Retina (tissue), 1 donor: ENCODE data around the gene B3GALNT1.
"Not testable (repeated sequence)": the region's sequence is repeated elsewhere in the genome, so short reads cannot be mapped to it uniquely, and the experiment has no call there.

Experiments used
- DNase-seq: peaks from one replicate; pipeline ENCODE4 v3.0.0-alpha.2; 2016

Gene B3GALNT1

DNA sequence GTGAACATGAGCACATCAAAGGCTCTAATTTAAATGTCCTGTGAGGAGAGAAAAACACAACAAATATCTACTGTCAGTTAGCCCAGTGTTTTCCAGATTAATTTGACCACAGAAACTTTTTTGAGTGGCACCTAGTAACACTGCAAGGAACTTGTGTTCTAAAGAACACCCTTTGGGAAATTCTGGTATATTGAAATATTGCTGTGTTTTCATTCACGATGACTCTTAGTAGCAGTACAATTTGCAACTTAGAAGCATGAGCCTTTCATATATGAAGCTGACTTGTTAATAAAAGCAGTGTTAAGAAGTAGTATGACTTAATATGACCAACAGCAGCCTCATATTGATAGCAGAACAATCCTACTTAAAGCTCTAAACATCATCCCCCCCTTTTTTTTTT, 32.0 kb downstream of the B3GALNT1 start:
- no peak for DNase-seq

DNA sequence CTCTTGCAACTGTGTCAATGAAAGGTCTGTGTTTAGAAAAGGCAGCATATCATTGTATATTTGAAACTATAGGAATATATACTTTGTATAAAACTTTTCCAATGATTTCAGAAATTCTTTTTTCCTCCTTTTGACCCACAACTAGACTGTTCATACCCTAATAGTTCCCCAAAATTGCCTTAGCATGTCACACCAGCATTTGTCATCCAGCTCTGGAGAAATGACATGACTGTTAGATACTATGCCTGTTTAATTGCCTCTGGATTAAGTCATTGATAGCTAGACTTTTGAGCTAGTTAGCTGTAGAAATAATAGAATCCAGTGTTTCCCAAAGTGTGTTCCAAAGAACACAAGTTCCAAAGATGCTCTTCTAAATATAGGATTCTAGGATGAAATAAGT, 32.4 kb downstream of the B3GALNT1 start:
- DNase-seq = no peak

- no peak for DNase-seq
These were observed 32.9 kb downstream of the B3GALNT1 start for GRCh38 chr3:161072211-161072621.

DNA sequence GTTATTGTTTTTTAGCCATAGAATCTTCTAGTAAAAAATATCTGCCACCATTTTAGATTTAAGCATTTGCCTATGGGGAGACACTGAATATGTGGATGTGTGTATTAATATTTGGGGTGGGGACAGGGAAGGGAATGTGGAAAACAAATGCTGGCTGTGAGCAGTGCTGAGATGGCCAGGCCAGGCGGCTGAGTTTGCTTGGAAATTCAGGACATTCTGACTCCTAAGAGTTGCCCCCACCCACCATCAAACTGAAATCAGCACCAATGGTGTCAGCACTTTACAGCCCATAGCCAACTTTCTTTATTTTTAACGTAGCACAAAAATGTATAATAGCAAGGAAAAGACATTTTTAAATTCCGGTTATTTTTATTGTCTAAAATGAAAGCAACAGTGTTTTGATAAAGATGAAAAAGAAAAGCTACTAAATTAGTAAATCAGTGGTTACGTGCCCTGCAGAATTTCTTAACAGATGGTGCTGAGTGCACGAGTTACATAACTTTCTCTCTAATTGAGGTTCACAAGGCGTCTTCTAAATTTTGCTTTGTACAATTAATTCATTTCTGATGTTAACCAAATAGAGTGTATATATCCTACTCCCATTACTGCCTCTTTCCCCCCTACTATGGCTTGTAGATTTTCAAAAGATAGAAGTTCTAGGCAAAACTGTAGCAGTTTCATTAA, 34.0 kb downstream of the B3GALNT1 start:
- DNase-seq = no peak

DNA sequence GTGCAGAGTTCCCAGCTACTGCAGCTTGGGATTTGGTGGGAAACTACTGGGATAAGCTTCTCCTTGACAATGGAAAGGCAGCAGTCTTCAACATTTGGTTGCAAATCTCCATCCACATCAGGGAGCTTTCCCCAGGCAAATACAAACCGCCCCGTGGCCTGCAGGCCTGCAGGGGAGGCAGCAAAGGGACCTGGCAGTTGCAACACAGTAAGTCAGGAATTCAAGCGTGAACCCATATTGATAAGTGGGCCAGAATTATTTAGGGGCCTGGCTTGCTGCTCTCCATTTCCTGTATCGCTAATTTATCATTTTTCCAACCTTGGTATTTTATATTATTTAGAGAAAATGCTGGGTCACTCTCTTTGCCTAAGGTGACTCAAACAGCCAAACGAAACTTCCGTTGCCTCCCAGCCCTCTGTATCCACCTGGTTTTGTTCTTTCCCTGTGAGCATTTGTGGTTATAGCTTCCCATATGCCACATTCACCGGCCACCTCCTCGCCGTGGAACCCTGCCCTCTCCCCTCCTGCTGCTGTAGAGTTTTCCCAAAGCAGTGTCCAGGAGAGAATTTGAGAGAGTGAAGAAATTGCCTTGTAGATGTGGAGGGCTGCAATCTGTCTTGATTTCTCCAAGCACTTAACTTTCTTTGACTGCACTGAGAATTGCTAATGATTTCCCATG, 34.8 kb downstream of the B3GALNT1 start:
- DNase-seq = no peak

- DNase-seq = no peak
These were observed 35.5 kb downstream of the B3GALNT1 start for GRCh38 chr3:161069511-161070251.

- DNase-seq = no peak
These were observed 37.8 kb downstream of the B3GALNT1 start for GRCh38 chr3:161067335-161067734.

DNA sequence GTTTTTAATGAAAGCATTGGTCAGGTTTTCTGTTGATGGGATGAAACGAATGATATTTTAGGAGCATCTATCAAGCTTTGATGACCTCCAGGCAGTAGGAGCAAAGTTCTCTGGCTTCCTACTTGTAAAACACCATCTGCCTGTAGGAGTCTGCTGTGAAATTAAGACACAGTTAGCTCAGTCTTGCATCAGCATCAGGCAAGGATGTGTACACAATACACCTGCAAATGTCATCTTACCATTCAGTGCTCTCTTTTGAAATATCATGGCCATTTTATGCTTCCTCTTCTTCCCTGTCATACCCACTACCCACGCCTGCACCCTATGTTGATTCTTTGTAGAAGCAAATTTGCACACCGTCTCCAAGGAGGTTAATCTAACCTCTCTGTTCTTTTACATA, 38.2 kb downstream of the B3GALNT1 start:
- DNase-seq = no peak

DNA sequence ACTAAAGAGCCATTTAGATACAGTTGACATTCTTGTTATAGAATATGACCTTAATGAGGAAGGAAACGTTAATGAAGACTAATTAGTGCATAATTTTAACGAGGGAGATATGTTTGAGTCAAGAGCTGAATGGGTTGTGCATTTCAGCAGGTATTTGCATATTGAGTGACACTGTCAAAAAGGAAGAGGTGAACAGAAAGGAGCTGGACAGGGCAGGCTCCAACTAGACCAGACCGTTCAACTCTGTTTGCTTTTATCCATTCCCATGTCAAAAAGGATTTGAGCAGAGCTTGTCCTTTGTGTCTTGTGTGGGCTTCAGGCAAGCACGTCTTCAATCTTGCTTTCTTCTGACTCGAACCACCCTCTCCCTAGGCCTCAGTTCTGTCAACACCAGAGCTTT, 40.7 kb downstream of the B3GALNT1 start:
- no peak for DNase-seq

GRCh38 chr3:161054860-161055604, 50.1 kb downstream of the B3GALNT1 start:
- DNase-seq = no peak

DNA sequence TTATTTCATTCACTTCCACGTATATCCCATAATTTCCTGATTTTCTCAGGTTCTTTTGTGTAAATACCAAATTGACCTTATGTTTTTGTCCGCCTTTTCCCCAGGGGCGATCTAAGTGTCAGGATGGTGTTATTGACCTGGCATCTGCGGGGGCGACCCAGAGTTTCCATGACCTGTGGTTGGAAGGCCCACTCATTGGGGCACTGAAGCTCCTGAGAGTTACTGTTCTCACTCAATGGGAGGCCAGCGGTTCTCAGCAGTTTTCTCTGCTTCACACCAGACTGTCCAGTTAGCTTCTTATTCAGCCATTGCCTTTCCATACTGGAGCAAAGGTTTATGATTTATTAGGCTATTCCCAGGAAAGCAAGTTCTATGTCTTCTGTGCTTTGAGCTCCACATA, 53.3 kb downstream of the B3GALNT1 start:
- DNase-seq = no peak

- no peak for DNase-seq
These were observed 54.2 kb downstream of the B3GALNT1 start for GRCh38 chr3:161050935-161051334.

DNA sequence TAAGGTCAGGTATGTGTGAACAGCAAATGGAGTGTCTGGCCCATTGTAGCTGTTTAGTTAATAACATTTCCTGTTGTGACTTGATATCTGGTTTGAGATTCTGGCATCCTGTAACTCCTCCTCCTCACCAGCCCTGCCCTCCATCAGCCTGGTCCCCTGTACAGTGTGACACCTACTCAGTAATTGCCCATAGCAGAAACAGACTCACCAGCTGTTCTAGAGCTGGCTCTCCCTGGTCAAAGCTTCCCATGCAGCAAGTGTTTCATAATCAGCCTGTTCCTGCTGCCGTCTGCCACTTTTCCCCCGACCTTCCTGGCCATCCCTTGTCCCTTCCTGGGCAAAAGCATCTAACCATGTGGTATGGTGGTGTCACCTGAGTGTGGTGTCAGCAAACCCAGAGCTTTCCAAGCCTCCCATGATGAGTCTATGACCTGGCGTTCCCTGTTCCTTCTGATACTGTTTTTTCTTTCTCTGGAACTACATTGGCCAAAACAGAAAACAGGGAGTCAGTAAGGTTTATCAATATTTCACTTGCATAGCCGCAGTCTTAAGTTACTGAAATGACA, 55.4 kb downstream of the B3GALNT1 start:
- no peak for DNase-seq

GRCh38 chr3:161043336-161044035, 61.7 kb downstream of the B3GALNT1 start:
- no peak for DNase-seq

- DNase-seq = no peak
These were observed 63.1 kb downstream of the B3GALNT1 start for GRCh38 chr3:161042023-161042501.

DNA sequence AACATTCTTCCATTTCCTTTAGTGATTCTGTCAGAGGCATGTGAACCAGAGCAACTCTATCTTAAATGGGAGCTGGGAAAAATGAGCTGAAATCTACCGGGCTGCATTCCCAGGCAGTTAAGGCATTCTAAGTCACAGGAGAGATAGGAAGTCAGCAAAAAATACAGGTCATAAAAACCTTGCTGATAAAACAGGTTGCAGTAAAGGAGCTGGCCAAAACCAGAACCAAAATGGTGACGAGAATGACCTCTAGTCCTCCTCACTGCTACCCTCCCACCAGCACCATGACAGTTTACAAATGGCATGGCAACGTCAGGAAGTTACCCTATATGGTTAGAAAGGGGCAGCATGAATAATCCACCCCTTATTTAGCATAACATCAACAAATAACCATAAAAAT, 66.4 kb downstream of the B3GALNT1 start:
- DNase-seq = no peak

DNA sequence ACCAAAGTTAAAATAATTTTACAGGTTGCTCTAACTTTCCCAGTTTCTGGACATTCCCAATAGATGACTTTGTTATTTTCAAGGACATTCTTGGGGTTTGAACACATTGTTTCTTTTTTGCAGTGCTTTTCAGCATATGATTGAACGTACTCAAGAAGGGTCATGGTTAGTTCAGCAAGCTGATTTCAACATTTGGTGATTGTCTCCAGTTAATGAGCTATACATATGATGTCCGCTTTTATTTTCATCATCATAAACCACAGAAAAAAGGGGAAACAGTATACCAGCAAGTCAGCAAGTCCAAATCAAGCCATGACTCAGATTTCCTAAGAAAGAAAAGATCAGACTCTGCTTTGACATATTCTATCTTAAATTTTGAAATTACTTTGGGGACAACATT, 69.4 kb downstream of the B3GALNT1 start:
- DNase-seq = no peak

DNA sequence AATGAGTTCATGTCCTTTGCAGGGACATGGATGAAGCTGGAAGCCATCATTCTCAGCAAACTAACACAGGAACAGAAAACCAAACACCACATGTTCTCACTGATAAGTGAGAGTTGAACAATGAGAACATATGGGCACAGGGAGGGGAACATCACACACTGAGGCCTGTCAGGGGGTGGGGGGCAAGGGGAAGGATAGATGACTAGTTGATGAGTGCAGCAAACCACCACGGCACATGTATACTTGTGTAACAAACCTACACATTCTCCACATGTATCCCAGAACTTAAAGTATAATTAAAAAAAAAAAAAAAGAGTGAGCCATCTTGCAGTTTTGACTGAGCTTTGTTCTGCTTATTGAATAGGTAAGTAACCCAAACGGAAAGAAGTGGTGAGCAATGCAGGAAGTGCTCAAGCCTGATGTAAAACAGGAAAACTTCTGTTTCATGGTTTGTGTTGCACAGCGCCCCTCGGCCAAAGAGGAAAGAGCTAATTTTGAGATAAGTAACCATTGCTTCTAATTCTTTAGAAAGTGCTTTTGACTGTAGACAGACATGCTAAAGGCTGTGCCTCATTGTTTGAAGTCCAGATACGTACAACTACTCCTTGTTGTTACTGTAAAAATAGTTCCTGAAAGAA, 70.1 kb downstream of the B3GALNT1 start:
- not testable (repeated sequence) for DNase-seq
